Neural crest cell (in vitro differentiated cells): Measurements from ENCODE around the gene CCL3. TPM values are rescaled to one million over a fixed set of nuclear protein-coding genes. Genes with fewer than 3 reads are reported as not detected.
"Not testable (repeated sequence)": the region's sequence is repeated elsewhere in the genome, so short reads cannot be mapped to it uniquely, and the experiment has no call there.

ENCODE experiments used
- DNase-seq: peaks from one replicate; pipeline ENCODE4 v3.0.0; 2021; ENCODE audit warnings: low read depth, mixed read lengths, low spot score
- H3K27ac Mint-ChIP-seq: one replicate; pipeline ENCODE4 v1.8.0; 2021; ENCODE audit warnings: mild to moderate bottlenecking, mixed read lengths; ENCODE audit not compliant: unreplicated experiment
- H3K27me3 Mint-ChIP-seq: 2 replicates; pipeline ENCODE4 v1.8.0; 2021; ENCODE audit warnings: low read depth, mild to moderate bottlenecking, mixed read lengths
- H3K36me3 Mint-ChIP-seq: 2 replicates; pipeline ENCODE4 v1.8.0; 2021; ENCODE audit warnings: low read depth, mild to moderate bottlenecking, mixed read lengths
- H3K4me1 Mint-ChIP-seq: 2 replicates; pipeline ENCODE4 v1.8.0; 2021; ENCODE audit warnings: mixed read lengths
- H3K4me3 Mint-ChIP-seq: one replicate; pipeline ENCODE4 v1.8.0; 2021; ENCODE audit warnings: mild to moderate bottlenecking, mixed read lengths
- H3K9me3 Mint-ChIP-seq: 2 replicates; pipeline ENCODE4 v1.8.0; 2021; ENCODE audit warnings: mixed read lengths
- CTCF ChIP-seq: fragments of 200-600 bp; sonication (generic); conservative IDR thresholded peaks from 2 replicates; pipeline ENCODE4 v1.5.0; 2021; ENCODE audit warnings: antibody characterized with exemption, mild to moderate bottlenecking
- total RNA-seq: library from RNA; stranded (reverse); gene quantifications from 2 replicates; pipeline ENCODE4 v1.2.1, GENCODE V29; 2021

CCL3 gene
- total RNA-seq, 1 donor from 2014 or later = not detected

- H3K4me3 Mint-ChIP-seq, H3K4me1 Mint-ChIP-seq, H3K9me3 Mint-ChIP-seq, DNase-seq, H3K27ac Mint-ChIP-seq, H3K36me3 Mint-ChIP-seq: not testable (repeated sequence)
- peaks cover 13% of the 10 kb centered on the region for H3K27me3 Mint-ChIP-seq
Observed at GRCh38 chr17:36099004-36099403, 9.1 kb upstream of the CCL3 start.

- H3K36me3 Mint-ChIP-seq = no peaks in the 10 kb centered on the region
- DNase-seq = no peak
- H3K4me1 Mint-ChIP-seq = no peaks in the 10 kb centered on the region
- H3K27ac Mint-ChIP-seq = no peak overlapping the region
- no peak for TF ChIP-seq CTCF
- peaks cover 19% of the 10 kb centered on the region for H3K27me3 Mint-ChIP-seq
- no peak overlapping the region for H3K4me3 Mint-ChIP-seq
- H3K9me3 Mint-ChIP-seq = no peaks in the 10 kb centered on the region
Observed at GRCh38 chr17:36095992-36096391, 6.0 kb upstream of the CCL3 start.

GRCh38 chr17:36094746-36095145, 4.8 kb upstream of the CCL3 start:
- Mint-ChIP-seq H3K27me3 (peaks cover 17% of the 10 kb centered on the region), H3K36me3 (no peaks in the 10 kb centered on the region)

GRCh38 chr17:36094232-36094631, 4.3 kb upstream of the CCL3 start:
- no peaks in the 10 kb centered on the region for H3K9me3 Mint-ChIP-seq
- TF ChIP-seq CTCF = no peak
- no peaks in the 10 kb centered on the region for H3K36me3 Mint-ChIP-seq
- no peak for DNase-seq
- H3K27me3 Mint-ChIP-seq = peaks cover 17% of the 10 kb centered on the region
- H3K4me3 Mint-ChIP-seq = no peak overlapping the region
- H3K4me1 Mint-ChIP-seq = no peaks in the 10 kb centered on the region
- H3K27ac Mint-ChIP-seq = no peak overlapping the region

More at GRCh38 chr17:36094746-36095145, 4.8 kb upstream of the CCL3 start:
- Mint-ChIP-seq H3K27ac (no peak overlapping the region), H3K4me3 (no peak overlapping the region), H3K9me3 (no peaks in the 10 kb centered on the region), H3K4me1 (no peaks in the 10 kb centered on the region)
- no peak for TF ChIP-seq CTCF
- DNase-seq = no peak

GRCh38 chr17:36092715-36093114, 2.8 kb upstream of the CCL3 start:
- H3K9me3 Mint-ChIP-seq, H3K27ac Mint-ChIP-seq, H3K4me3 Mint-ChIP-seq, DNase-seq, H3K4me1 Mint-ChIP-seq, H3K36me3 Mint-ChIP-seq: not testable (repeated sequence)
- peaks cover 17% of the 10 kb centered on the region for H3K27me3 Mint-ChIP-seq

GRCh38 chr17:36092230-36092629, 2.3 kb upstream of the CCL3 start:
- Mint-ChIP-seq H3K27me3 (peaks cover 17% of the 10 kb centered on the region), H3K4me3 (no peak overlapping the region), H3K4me1 (no peaks in the 10 kb centered on the region), H3K9me3 (no peaks in the 10 kb centered on the region), H3K27ac (no peak overlapping the region), H3K36me3 (no peaks in the 10 kb centered on the region)
- DNase-seq = no peak
- TF ChIP-seq CTCF = no peak

GRCh38 chr17:36089339-36089865, 541 bp downstream of the CCL3 start:
- Mint-ChIP-seq H3K9me3 (no peaks in the 10 kb centered on the region), H3K27me3 (peaks cover 17% of the 10 kb centered on the region), H3K4me1 (no peaks in the 10 kb centered on the region), H3K36me3 (no peaks in the 10 kb centered on the region), H3K27ac (no peak overlapping the region), H3K4me3 (no peak overlapping the region)
- DNase-seq = no peak
- no peak for TF ChIP-seq CTCF
